Colonic mucosa (tissue), 4 donors: ENCODE measurements around the gene COX19. TPM values are rescaled to one million over a fixed set of nuclear protein-coding genes. Genes with fewer than 3 reads are reported as not detected.

Source experiments
- DNase-seq: peaks from one replicate; pipeline ENCODE4 v3.0.0-alpha.2; 2020
- H3K27ac ChIP-seq: fragments of 200-600 bp; one replicate; pipeline ENCODE4 v1.8.0; 2021
- H3K27me3 ChIP-seq: fragments of 200-600 bp; one replicate; pipeline ENCODE4 v1.8.0; 2021
- H3K36me3 ChIP-seq: fragments of 200-600 bp; one replicate; pipeline ENCODE4 v1.8.0; 2021
- H3K4me1 ChIP-seq: fragments of 200-600 bp; one replicate; pipeline ENCODE4 v1.8.0; 2021; ENCODE audit warnings: mild to moderate bottlenecking
- H3K4me3 ChIP-seq: fragments of 200-600 bp; one replicate; pipeline ENCODE4 v1.8.0; 2021
- H3K9ac ChIP-seq, 2 donors: one replicate each; pipeline ENCODE4 v1.7.0; 2013; ENCODE audit warnings: control low read depth in 2 of 2, low read depth in 2 of 2, low read length in 2 of 2
- H3K9me3 ChIP-seq: fragments of 200-600 bp; one replicate; pipeline ENCODE4 v1.8.0; 2021
- intact Hi-C: fragments of 100-400 bp; cut with DNase I; formaldehyde crosslinking; loops from one replicate; pipeline ENCODE4 v1.14.1; 2022
- total RNA-seq, 2 donors: library from RNA; stranded (reverse); fragmentation: NEBNext Ultra II Directional in 1 of 2; extraction: Animal tissue kit (Norgen Biotek cat#: 25700) in 1 of 2; gene quantifications; one replicate each; pipeline ENCODE4 v1.2.1, GENCODE V29; 2021
- TF ChIP-seq, protein P1 (sequence below): fragments of 200-600 bp; IDR thresholded peaks from one replicate; pipeline ENCODE4 v1.8.0; 2022; ENCODE audit warnings: antibody characterized with exemption, mild to moderate bottlenecking
- donor health status: healthy.
- donor health status: DM: no; HTN: no; CAD: no.
- donor health status: DM: no; HTN: no; CAD: no.

COX19 gene
- total RNA-seq, 2 donors from 2014 or later = 11.6 to 16.5 TPM

GRCh38 chr7:990933-991728 is 15.8 kb upstream of the COX19 start:
- no peak for DNase-seq
- intact Hi-C loops = loop anchor here (5.0 kb wide), 1 partner anchor 186 kb away; no protein-coding TSS in a partner anchor
- Histone ChIP-seq H3K9me3 (no peaks in the 10 kb centered on the region), H3K4me3 (no peak overlapping the region), H3K4me1 (peaks cover 6% of the 10 kb centered on the region), H3K36me3 (no peaks in the 10 kb centered on the region), H3K27ac (no peak overlapping the region), H3K27me3 (no peaks in the 10 kb centered on the region), H3K9ac (no peak overlapping the region)
- TF ChIP-seq, protein P1, sequence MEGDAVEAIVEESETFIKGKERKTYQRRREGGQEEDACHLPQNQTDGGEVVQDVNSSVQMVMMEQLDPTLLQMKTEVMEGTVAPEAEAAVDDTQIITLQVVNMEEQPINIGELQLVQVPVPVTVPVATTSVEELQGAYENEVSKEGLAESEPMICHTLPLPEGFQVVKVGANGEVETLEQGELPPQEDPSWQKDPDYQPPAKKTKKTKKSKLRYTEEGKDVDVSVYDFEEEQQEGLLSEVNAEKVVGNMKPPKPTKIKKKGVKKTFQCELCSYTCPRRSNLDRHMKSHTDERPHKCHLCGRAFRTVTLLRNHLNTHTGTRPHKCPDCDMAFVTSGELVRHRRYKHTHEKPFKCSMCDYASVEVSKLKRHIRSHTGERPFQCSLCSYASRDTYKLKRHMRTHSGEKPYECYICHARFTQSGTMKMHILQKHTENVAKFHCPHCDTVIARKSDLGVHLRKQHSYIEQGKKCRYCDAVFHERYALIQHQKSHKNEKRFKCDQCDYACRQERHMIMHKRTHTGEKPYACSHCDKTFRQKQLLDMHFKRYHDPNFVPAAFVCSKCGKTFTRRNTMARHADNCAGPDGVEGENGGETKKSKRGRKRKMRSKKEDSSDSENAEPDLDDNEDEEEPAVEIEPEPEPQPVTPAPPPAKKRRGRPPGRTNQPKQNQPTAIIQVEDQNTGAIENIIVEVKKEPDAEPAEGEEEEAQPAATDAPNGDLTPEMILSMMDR = no peak

DNA sequence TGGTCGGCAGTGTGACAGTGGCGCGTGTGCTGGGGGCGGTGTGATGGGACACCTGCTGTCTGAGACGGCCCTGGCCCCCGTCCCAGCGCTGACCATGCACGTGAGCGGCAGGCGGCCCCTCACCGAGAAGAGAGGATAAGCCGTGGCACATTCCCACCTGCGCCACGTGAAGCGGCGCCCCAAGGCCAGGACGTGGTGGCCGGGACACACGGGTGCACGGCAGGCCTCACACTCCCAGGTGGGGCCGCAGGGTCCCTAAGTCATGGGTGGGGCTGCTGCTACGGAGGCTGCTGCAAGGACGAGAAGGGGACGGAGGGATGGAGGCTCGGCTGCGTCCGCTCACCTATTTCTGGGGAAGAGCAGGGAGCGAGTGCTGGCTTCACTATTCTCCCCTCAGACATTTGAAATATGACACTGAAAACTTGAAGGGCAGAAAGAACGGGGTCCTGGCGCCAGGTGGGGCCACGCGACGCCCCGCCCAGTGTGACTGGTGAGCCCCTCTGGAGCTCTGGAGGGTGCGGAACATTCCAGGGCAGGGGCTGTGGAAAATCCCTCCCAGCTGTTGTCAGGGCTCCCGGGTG is 15.1 kb upstream of the COX19 start:
- Histone ChIP-seq H3K27ac (no peak overlapping the region), H3K36me3 (no peaks in the 10 kb centered on the region), H3K4me1 (peaks cover 6% of the 10 kb centered on the region), H3K27me3 (no peaks in the 10 kb centered on the region), H3K9ac (no peak overlapping the region), H3K9me3 (no peaks in the 10 kb centered on the region), H3K4me3 (no peak overlapping the region)
- intact Hi-C loops = loop anchor here (5.0 kb wide), 1 partner anchor 187 kb away; no protein-coding TSS in a partner anchor
- TF ChIP-seq, protein P1 = no peak
- DNase-seq = no peak

DNA sequence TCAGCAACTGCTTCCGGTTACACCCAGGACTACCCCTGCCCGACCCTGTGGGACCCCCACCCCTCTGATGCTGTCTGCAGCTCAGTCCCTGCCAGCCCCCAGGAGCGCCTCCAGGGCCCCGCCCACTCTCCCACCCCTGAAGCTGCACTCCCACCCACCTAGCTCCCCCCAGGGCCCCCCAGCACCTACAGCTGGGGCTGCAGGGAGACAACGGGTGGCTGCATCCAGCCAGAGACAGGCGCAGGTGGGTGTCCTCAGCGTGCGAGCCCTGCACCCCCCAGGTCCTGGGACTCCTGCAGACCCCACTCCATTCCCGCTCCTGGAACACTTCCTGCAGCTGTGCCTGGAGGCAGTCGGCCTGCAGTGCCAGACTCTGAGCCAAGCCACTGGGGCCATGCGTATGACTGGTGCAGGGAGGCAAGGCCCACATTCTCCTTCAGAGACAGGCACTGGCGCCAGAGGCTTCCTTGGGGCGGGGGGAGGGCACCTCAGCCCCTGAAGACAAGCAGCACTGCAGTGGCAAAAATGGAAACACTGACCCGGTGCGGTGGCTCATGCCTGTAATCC is 13.7 kb upstream of the COX19 start:
- Histone ChIP-seq H3K27me3 (no peaks in the 10 kb centered on the region), H3K9ac (no peak overlapping the region), H3K4me1 (peaks cover 6% of the 10 kb centered on the region), H3K4me3 (no peak overlapping the region), H3K36me3 (no peaks in the 10 kb centered on the region), H3K9me3 (no peaks in the 10 kb centered on the region), H3K27ac (no peak overlapping the region)
- TF ChIP-seq, protein P1 = no peak
- DNase-seq = no peak
- intact Hi-C loops = no loop called here

GRCh38 chr7:988426-988911 is 13.1 kb upstream of the COX19 start:
- intact Hi-C loops = no loop called here
- TF ChIP-seq, protein P1 = no peak
- Histone ChIP-seq H3K36me3 (no peaks in the 10 kb centered on the region), H3K27me3 (no peaks in the 10 kb centered on the region), H3K9ac (peak overlapping the region in 1 of 2 donors; percentile 43), H3K27ac (no peak overlapping the region), H3K9me3 (no peaks in the 10 kb centered on the region), H3K4me3 (no peak overlapping the region), H3K4me1 (peaks cover 6% of the 10 kb centered on the region)
- no peak for DNase-seq

- Histone ChIP-seq H3K27me3 (no peaks in the 10 kb centered on the region), H3K36me3 (no peaks in the 10 kb centered on the region), H3K4me3 (no peak overlapping the region), H3K9ac (no peak overlapping the region), H3K27ac (no peak overlapping the region), H3K9me3 (no peaks in the 10 kb centered on the region), H3K4me1 (peaks cover 11% of the 10 kb centered on the region)
- TF ChIP-seq, protein P1 = no peak
- intact Hi-C loops = no loop called here
- DNase-seq = no peak
These were observed 12.6 kb upstream of the COX19 start for GRCh38 chr7:987909-988308.
